ENCODE measurements around the gene HINFP. TPM values are rescaled to one million over a fixed set of nuclear protein-coding genes. Genes with fewer than 3 reads are reported as not detected.
A peak's percentile ranks its signal among the peaks of the same experiment; 100 is the strongest.

The HINFP gene
- total RNA-seq, 1 experiment from 2014 or later = 42.4 TPM

GRCh38 chr11:119126675-119127268 is 5.4 kb downstream of the HINFP start:
- Histone ChIP-seq H3K23ac (ENCODE audit: insufficient read length, low read depth, low read length) (no peak overlapping the region), H2AFZ (ENCODE audit: low read length) (no peak overlapping the region), H3K56ac (ENCODE audit: insufficient read length, low read depth, low read length) (no peak overlapping the region), H3K4me1 (ENCODE audit: insufficient read depth, low read length) (peaks cover 4% of the 10 kb centered on the region; the same call in 1 of the 2 replicates), H3K9me3 (ENCODE audit: control insufficient read depth, low read depth, low read length) (no peaks in the 10 kb centered on the region), H4K20me1 (ENCODE audit: control insufficient read depth, insufficient read depth, insufficient read length) (no peaks in the 10 kb centered on the region), H3K27ac (ENCODE audit: insufficient read length, low read depth, low read length) (no peak overlapping the region), H2BK12ac (ENCODE audit: insufficient read length, low read depth, low read length) (no peak overlapping the region), H2BK5ac (ENCODE audit: insufficient read length, low read length) (no peak overlapping the region), H3K9ac (ENCODE audit: extremely low read depth, insufficient read length, low read length) (no peak overlapping the region), H3K4me2 (ENCODE audit: insufficient read depth, insufficient read length, low read length) (no peak overlapping the region), H4K5ac (ENCODE audit: insufficient read length, low read depth, low read length) (no peak overlapping the region), H2BK20ac (ENCODE audit: low read depth, low read length, poor library complexity, severe bottlenecking) (no peak overlapping the region), H2BK15ac (ENCODE audit: low read depth, low read length) (no peak overlapping the region), H3K23me2 (ENCODE audit: insufficient read length, low read depth, low read length, poor library complexity, severe bottlenecking) (peaks cover 5% of the 10 kb centered on the region), H3K27me3 (ENCODE audit: insufficient read depth, low read length) (no peaks in the 10 kb centered on the region), H4K91ac (ENCODE audit: insufficient read length, low read depth, low read length) (no peak overlapping the region), H3K4ac (ENCODE audit: low read depth, low read length) (no peak overlapping the region), H3K79me1 (ENCODE audit: insufficient read depth, low read depth, low read length, poor library complexity, severe bottlenecking) (peaks cover 6% of the 10 kb centered on the region), H3K18ac (ENCODE audit: insufficient read length, low read depth, low read length) (no peak overlapping the region), H3K14ac (ENCODE audit: insufficient read depth, low read length) (no peak overlapping the region), H3T11ph (ENCODE audit: low read length) (no peak overlapping the region), H2AK5ac (ENCODE audit: insufficient read length, low read length) (no peak overlapping the region), H2BK120ac (ENCODE audit: low read depth, low read length, poor library complexity, severe bottlenecking) (no peak overlapping the region), H4K8ac (replicated peaks; ENCODE audit: insufficient read length, low read depth, low read length) (no peak overlapping the region), H3K79me2 (ENCODE audit: insufficient read depth, low read length) (peaks cover 8% of the 10 kb centered on the region)
- H3K4me1 Mint-ChIP-seq = peaks cover 8 to 10% of the 10 kb centered on the region in 2 experiments
- WGBS (ENCODE audit: extremely low coverage, insufficient read length, low lambda C conversion rate) = no CpG with 5 or more reads among the region's 5 CpGs
- H3K4me3 Mint-ChIP-seq = no peak overlapping the region
- no peak for DNase-seq
- TF ChIP-seq, protein P1, sequence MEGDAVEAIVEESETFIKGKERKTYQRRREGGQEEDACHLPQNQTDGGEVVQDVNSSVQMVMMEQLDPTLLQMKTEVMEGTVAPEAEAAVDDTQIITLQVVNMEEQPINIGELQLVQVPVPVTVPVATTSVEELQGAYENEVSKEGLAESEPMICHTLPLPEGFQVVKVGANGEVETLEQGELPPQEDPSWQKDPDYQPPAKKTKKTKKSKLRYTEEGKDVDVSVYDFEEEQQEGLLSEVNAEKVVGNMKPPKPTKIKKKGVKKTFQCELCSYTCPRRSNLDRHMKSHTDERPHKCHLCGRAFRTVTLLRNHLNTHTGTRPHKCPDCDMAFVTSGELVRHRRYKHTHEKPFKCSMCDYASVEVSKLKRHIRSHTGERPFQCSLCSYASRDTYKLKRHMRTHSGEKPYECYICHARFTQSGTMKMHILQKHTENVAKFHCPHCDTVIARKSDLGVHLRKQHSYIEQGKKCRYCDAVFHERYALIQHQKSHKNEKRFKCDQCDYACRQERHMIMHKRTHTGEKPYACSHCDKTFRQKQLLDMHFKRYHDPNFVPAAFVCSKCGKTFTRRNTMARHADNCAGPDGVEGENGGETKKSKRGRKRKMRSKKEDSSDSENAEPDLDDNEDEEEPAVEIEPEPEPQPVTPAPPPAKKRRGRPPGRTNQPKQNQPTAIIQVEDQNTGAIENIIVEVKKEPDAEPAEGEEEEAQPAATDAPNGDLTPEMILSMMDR (conservative IDR thresholded peaks at IDR 0.05) = no peak
- no peaks in the 10 kb centered on the region for H3K9me3 Mint-ChIP-seq
- no peaks in the 10 kb centered on the region for H3K27me3 Mint-ChIP-seq (ENCODE audit: low read depth)
- peaks cover 10 to 63% (median 51%) of the 10 kb centered on the region in 3 experiments; a peak in 6 of 7 replicates for H3K36me3 Mint-ChIP-seq (ENCODE audit: insufficient read depth in 1 of 3, low read depth in 3 of 3)
- H3K27ac Mint-ChIP-seq = peak overlapping the region in 2 of 3 experiments; percentile 37 to 42; a peak in 3 of 7 replicates

All from H9 (cell line).